Common myeloid progenitor, CD34-positive (primary cell): Measurements from ENCODE around the gene TCN1.
"Not testable (repeated sequence)": the region's sequence is repeated elsewhere in the genome, so short reads cannot be mapped to it uniquely, and the experiment has no call there.

Source experiments
- CTCF ChIA-PET: fragments of 350-600 bp; sonication (Branson Sonifier 250); formaldehyde crosslinking; loops from one replicate; lab custom pipeline; 2021; ENCODE audit warnings: antibody characterized with exemption; lab: Charles Lee
- POLR2A ChIA-PET: fragments of 350-600 bp; sonication (Branson Sonifier 250); formaldehyde crosslinking; loops from one replicate; lab custom pipeline; 2021; ENCODE audit warnings: antibody characterized with exemption; lab: Charles Lee
- DNase-seq, 3 donors: peaks; one replicate each; pipeline versions ENCODE4 v3.0.0 to v3.0.0-alpha.2; 2013
- H3K27ac ChIP-seq, 2 experiments: 1 replicate in 1 of 2; 2 replicates in 1 of 2; pipeline ENCODE4 v1.7.0; 2013; ENCODE audit warnings: inconsistent platforms in 2 of 2, low read length in 2 of 2, mild to moderate bottlenecking in 2 of 2, low read depth in 1 of 2, moderate library complexity in 1 of 2; ENCODE audit not compliant: severe bottlenecking in 2 of 2, insufficient read depth in 1 of 2, poor library complexity in 1 of 2
- H3K27me3 ChIP-seq, 5 experiments: replicated peaks in 2 of 5; 1 replicate in 3 of 5; 2 replicates in 2 of 5; pipeline versions ENCODE4 v1.6.1 to v1.7.0; 2013; ENCODE audit warnings: low read length in 4 of 5, mild to moderate bottlenecking in 2 of 5, moderate library complexity in 2 of 5, inconsistent platforms in 1 of 5; ENCODE audit not compliant: insufficient read depth in 5 of 5, control insufficient read depth in 4 of 5
- H3K36me3 ChIP-seq, 4 experiments: 1 replicate in 2 of 4; 2 replicates in 2 of 4; pipeline versions ENCODE4 v1.6.1 to v1.7.0; 2013; ENCODE audit warnings: low read length in 3 of 4, control low read depth in 1 of 4, mild to moderate bottlenecking in 1 of 4; ENCODE audit not compliant: control insufficient read depth in 4 of 4, insufficient read depth in 4 of 4
- H3K4me1 ChIP-seq, 4 experiments: 1 replicate in 3 of 4; 2 replicates in 1 of 4; pipeline versions ENCODE4 v1.6.1 to v1.7.1; 2013; ENCODE audit warnings: low read length in 3 of 4, mild to moderate bottlenecking in 3 of 4, control low read depth in 1 of 4, inconsistent platforms in 1 of 4, moderate library complexity in 1 of 4; ENCODE audit not compliant: control insufficient read depth in 4 of 4, insufficient read depth in 4 of 4; ENCODE audit errors: control extremely low read depth in 1 of 4
- H3K4me3 ChIP-seq, 7 experiments: 1 replicate in 4 of 7; 2 replicates in 3 of 7; pipeline versions ENCODE4 v1.5.1 to v1.7.0; 2013; ENCODE audit warnings: mild to moderate bottlenecking in 7 of 7, low read length in 6 of 7, moderate library complexity in 6 of 7, inconsistent platforms in 2 of 7, low read depth in 2 of 7, control low read depth in 1 of 7; ENCODE audit not compliant: insufficient read depth in 4 of 7, control insufficient read depth in 1 of 7; ENCODE audit errors: extremely low read depth in 1 of 7
- H3K9me3 ChIP-seq, 5 experiments: 1 replicate in 4 of 5; 2 replicates in 1 of 5; pipeline versions ENCODE4 v1.6.1 to v1.7.1; 2013; ENCODE audit warnings: low read length in 4 of 5, mild to moderate bottlenecking in 2 of 5, inconsistent platforms in 1 of 5, low read depth in 1 of 5, moderate library complexity in 1 of 5; ENCODE audit not compliant: control insufficient read depth in 4 of 5, insufficient read depth in 2 of 5; ENCODE audit errors: control extremely low read depth in 1 of 5
- WGBS: methylation state at CpG from one replicate; pipeline ENCODE4 v1.1.5; 2013; ENCODE audit not compliant: insufficient coverage; 5-methylcytosine and 5-hydroxymethylcytosine counted together

TCN1 gene

DNA sequence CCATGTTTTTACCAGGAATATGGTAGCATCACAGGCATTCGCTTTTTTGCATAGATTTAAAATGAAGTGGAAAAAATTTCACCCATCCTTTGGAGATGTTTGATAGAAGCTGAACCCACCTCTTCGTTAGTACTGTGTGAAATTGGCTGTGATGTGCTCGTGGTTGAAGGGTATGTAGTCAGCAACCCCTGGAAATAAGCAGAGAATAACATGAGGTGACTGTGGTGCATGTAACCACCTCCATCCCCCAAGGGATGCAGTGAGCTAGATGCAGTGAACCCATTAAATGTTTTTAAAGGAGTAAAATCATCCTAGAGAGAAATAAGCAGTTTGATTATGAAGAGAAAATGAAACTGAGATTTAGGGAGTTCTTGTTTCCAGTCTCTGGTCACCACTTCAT lies 36.9 kb downstream of the TCN1 start:
- H3K4me1 ChIP-seq = peaks cover 0 to 6% (median 0%) of the 10 kb centered on the region in 4 experiments
- no peaks in the 10 kb centered on the region for H3K27me3 ChIP-seq
- CTCF ChIA-PET = interaction anchor here (1.0 kb wide), 1 partner anchor 422 kb away, joined by 3 read pairs; no protein-coding TSS in a partner anchor
- DNase-seq = no peak
- no peaks in the 10 kb centered on the region for H3K36me3 ChIP-seq
- H3K27ac ChIP-seq = no peak overlapping the region
- POLR2A ChIA-PET = no interaction called here
- no peak overlapping the region for H3K4me3 ChIP-seq
- H3K9me3 ChIP-seq = no peaks in the 10 kb centered on the region
- 80% methylated on average over 1 of the region's 3 CpGs for WGBS

- ChIA-PET POLR2A (no interaction called here), CTCF (interaction anchor here (0.6 to 4.0 kb wide), 14 partner anchors 9 to 442 kb away, joined by 3 to 20 read pairs (median 3); no protein-coding TSS in a partner anchor)
- Histone ChIP-seq H3K27me3 (no peaks in the 10 kb centered on the region), H3K4me3 (peak overlapping the region in 2 of 7 experiments; percentile 15 to 46), H3K9me3 (no peaks in the 10 kb centered on the region), H3K36me3 (no peaks in the 10 kb centered on the region), H3K4me1 (peaks cover 14 to 33% (median 24%) of the 10 kb centered on the region in 4 experiments), H3K27ac (no peak overlapping the region)
- WGBS = 0% methylated on average over 6 of the region's 9 CpGs
- DNase-seq = peak; percentile 77 to 85 (median 84)
These were observed 43.2 kb downstream of the TCN1 start for GRCh38 chr11:59822989-59823566.

GRCh38 chr11:59818572-59818971 lies 47.7 kb downstream of the TCN1 start:
- no peaks in the 10 kb centered on the region for H3K27me3 ChIP-seq
- H3K4me1 ChIP-seq = peaks cover 37 to 68% (median 38%) of the 10 kb centered on the region in 4 experiments
- H3K36me3 ChIP-seq = no peaks in the 10 kb centered on the region
- ChIA-PET CTCF (interaction anchor here (2.6 kb wide), 1 partner anchor 433 kb away, joined by 10 read pairs; no protein-coding TSS in a partner anchor), POLR2A (interaction anchor here (0.7 kb wide), 1 partner anchor 62 kb away, joined by 3 read pairs; no protein-coding TSS in a partner anchor)
- H3K9me3 ChIP-seq = no peaks in the 10 kb centered on the region
- DNase-seq = peak in 2 of 3 donors; percentile 57 to 76
- WGBS = no CpG with 5 or more reads among the region's 4 CpGs
- peak overlapping the region in 3 of 7 experiments; percentile 3 to 40 (median 10) for H3K4me3 ChIP-seq
- H3K27ac ChIP-seq = no peak overlapping the region

DNA sequence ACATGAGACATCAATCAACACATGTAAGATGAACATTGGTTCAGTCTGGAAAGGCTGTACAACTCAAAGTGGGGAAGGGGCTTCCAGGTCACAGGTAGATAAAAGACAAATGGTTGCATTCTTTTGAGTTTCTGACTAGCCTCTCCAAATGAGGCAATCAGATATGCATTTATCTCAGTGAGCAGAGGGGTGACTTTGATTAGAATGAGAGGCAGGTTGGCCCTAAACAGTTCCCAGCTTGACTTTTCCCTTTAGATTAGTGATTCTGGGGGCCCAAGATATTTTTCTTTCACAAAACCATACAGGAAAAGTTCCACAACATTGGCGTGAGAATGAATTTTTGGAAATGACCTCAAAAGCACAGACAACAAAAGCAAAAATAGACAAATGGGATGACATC lies 49.9 kb downstream of the TCN1 start:
- CTCF ChIA-PET = interaction anchor here (0.9 to 1.6 kb wide), 3 partner anchors 313 to 956 kb away, joined by 3 read pairs; no protein-coding TSS in a partner anchor
- H3K4me3 ChIP-seq, H3K27me3 ChIP-seq, POLR2A ChIA-PET, H3K9me3 ChIP-seq, H3K27ac ChIP-seq, H3K36me3 ChIP-seq, DNase-seq: not testable (repeated sequence)
- peaks cover 33 to 66% (median 39%) of the 10 kb centered on the region in 4 experiments for H3K4me1 ChIP-seq
- no CpG with 5 or more reads among the region's 1 CpG for WGBS

DNA sequence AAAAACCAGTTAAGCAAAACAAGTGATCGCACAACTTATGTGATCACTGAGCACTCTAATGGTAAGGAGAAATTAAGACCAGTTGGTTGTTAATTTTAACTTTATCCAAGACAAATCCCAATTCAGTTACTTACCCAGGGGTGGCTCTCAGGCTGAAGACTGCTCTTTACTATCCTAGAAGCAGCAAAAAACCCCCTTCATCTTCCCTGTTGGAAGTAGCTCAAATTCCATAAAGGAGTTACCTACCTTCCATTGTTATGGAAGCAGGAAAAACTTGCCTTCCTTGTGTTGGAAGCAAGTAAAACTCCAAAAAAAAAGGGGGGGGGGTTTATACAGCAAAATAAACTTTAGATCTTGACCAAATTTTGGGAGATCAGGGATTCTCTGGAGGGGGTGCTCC lies 50.5 kb downstream of the TCN1 start:
- Histone ChIP-seq H3K9me3 (no peaks in the 10 kb centered on the region), H3K36me3 (no peaks in the 10 kb centered on the region), H3K27ac (no peak overlapping the region), H3K4me1 (peaks cover 37 to 70% (median 44%) of the 10 kb centered on the region in 4 experiments), H3K4me3 (no peak overlapping the region), H3K27me3 (no peaks in the 10 kb centered on the region)
- POLR2A ChIA-PET = no interaction called here
- no peak for DNase-seq
- CTCF ChIA-PET = interaction anchor here (1.6 kb wide), 1 partner anchor 436 kb away, joined by 3 read pairs; no protein-coding TSS in a partner anchor
- no CpG with 5 or more reads among the region's 1 CpG for WGBS

DNA sequence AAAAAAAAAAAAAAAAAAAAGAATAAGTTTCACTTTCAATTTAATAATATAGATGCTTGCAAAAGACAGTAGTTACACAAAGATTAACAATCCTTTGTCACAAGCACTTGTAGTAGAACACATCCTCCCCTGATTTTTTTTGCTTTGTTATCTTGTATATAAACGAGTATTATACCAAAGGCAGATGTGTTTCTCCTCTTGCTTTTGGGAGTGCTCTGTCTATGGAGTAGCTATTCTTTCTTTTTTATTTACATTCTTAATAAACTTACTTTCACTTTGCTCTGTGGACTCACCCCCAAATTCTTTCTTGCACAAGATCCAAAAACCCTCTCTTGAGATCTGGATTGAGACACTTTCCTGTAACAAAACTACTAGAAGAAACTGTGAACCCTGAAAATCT lies 52.3 kb downstream of the TCN1 start:
- no peaks in the 10 kb centered on the region for H3K9me3 ChIP-seq
- peak overlapping the region in 1 of 2 experiments; percentile 49 for H3K27ac ChIP-seq
- peak; percentile 36 to 67 (median 58) for DNase-seq
- no peaks in the 10 kb centered on the region for H3K27me3 ChIP-seq
- H3K36me3 ChIP-seq = no peaks in the 10 kb centered on the region
- ChIA-PET CTCF (interaction anchor here (1.1 to 1.2 kb wide), 2 partner anchors 9 to 438 kb away, joined by 3 read pairs; no protein-coding TSS in a partner anchor), POLR2A (no interaction called here)
- peak overlapping the region in 6 of 7 experiments; percentile 22 to 72 (median 55) for H3K4me3 ChIP-seq
- H3K4me1 ChIP-seq = peaks cover 27 to 66% (median 42%) of the 10 kb centered on the region in 4 experiments
- no CpG with 5 or more reads among the region's 1 CpG for WGBS

DNA sequence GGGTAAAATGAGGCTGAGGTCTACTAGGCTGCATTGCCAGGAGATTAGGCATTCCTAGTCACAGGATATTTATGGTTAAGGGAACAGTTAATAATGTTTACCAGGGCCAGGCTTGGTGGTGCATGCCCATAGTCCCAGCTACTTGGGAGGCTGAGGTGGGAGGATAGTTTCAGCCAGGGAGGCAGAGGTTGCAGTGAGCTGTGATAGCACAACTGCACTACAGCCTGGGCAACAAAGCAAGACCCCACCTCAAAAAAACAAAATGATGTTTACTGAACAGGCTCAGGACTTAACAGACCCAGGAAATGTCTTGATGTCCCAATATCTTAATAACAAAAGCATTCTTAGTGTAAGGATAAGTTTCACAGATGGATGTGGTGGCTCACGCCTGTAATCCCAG lies 52.9 kb downstream of the TCN1 start:
- no peak overlapping the region for H3K27ac ChIP-seq
- no peaks in the 10 kb centered on the region for H3K27me3 ChIP-seq
- peaks cover 0 to 4% (median 3%) of the 10 kb centered on the region in 4 experiments for H3K36me3 ChIP-seq
- WGBS = no CpG with 5 or more reads among the region's 1 CpG
- ChIA-PET CTCF (interaction anchor here (1.1 to 1.2 kb wide), 2 partner anchors 9 to 439 kb away, joined by 3 read pairs; no protein-coding TSS in a partner anchor), POLR2A (no interaction called here)
- no peaks in the 10 kb centered on the region for H3K9me3 ChIP-seq
- no peak for DNase-seq
- peak overlapping the region in 3 of 7 experiments; percentile 32 to 72 (median 64) for H3K4me3 ChIP-seq
- peaks cover 21 to 66% (median 40%) of the 10 kb centered on the region in 4 experiments for H3K4me1 ChIP-seq
